CD14-positive monocyte (primary cell): ENCODE results near the gene SUSD2. TPM values are rescaled to one million over a fixed set of nuclear protein-coding genes. Genes with fewer than 3 reads are reported as not detected.

Experiments used
- DNase-seq, 3 donors: peaks; one replicate each; pipeline ENCODE4 v3.0.0-alpha.2; 2011 to 2022
- H2AFZ ChIP-seq: 2 replicates; pipeline ENCODE4 v1.6.0; 2012; ENCODE audit warnings: mild to moderate bottlenecking, low read depth, low read length, inconsistent platforms; ENCODE audit not compliant: insufficient read depth, poor library complexity, severe bottlenecking
- H3K27ac ChIP-seq, 2 donors: 1 replicate in 1 of 2; 2 replicates in 1 of 2; pipeline ENCODE4 v1.5.1; 2012 to 2013; ENCODE audit warnings: low read length in 2 of 2, control low read depth in 1 of 2, inconsistent platforms in 1 of 2, low read depth in 1 of 2, mild to moderate bottlenecking in 1 of 2
- H3K27me3 ChIP-seq, 2 donors: one replicate each; pipeline versions ENCODE4 v1.6.0 to v1.6.1; 2011 to 2013; ENCODE audit warnings: low read length in 2 of 2; ENCODE audit not compliant: control insufficient read depth in 2 of 2, insufficient read depth in 2 of 2
- H3K36me3 ChIP-seq, 2 donors: replicated peaks in 1 of 2; 1 replicate in 1 of 2; 2 replicates in 1 of 2; pipeline versions ENCODE4 v1.5.1 to v1.6.1; 2012 to 2013; ENCODE audit warnings: low read length in 2 of 2, control low read depth in 1 of 2, inconsistent platforms in 1 of 2, mild to moderate bottlenecking in 1 of 2; ENCODE audit not compliant: insufficient read depth in 2 of 2, control insufficient read depth in 1 of 2
- H3K4me1 ChIP-seq, 2 donors: 1 replicate in 1 of 2; 2 replicates in 1 of 2; pipeline versions ENCODE4 v1.5.1 to v1.6.1; 2012 to 2013; ENCODE audit warnings: low read length in 2 of 2, control low read depth in 1 of 2, inconsistent platforms in 1 of 2, mild to moderate bottlenecking in 1 of 2, moderate library complexity in 1 of 2; ENCODE audit not compliant: insufficient read depth in 2 of 2, control insufficient read depth in 1 of 2
- H3K4me2 ChIP-seq: replicated peaks from 2 replicates; pipeline ENCODE3; 2012; ENCODE audit warnings: low read length, moderate library complexity, mild to moderate bottlenecking; ENCODE audit not compliant: poor library complexity, severe bottlenecking; ENCODE audit errors: extremely low read depth
- H3K4me3 ChIP-seq, 3 experiments: fragments of 200-600 bp in 1 of 3; sonication (generic) in 1 of 3; replicated peaks in 1 of 3; 1 replicate in 2 of 3; 2 replicates in 1 of 3; pipeline ENCODE4 v1.5.1; 2011 to 2013; ENCODE audit warnings: low read length in 3 of 3, mild to moderate bottlenecking in 3 of 3, control low read depth in 2 of 3, low read depth in 2 of 3, inconsistent platforms in 1 of 3, moderate library complexity in 1 of 3
- H3K79me2 ChIP-seq: 2 replicates; pipeline ENCODE4 v1.6.0; 2012; ENCODE audit warnings: mild to moderate bottlenecking, control low read depth, inconsistent platforms, low read length, moderate library complexity; ENCODE audit not compliant: insufficient read depth
- H3K9ac ChIP-seq: 2 replicates; pipeline ENCODE4 v1.6.0; 2017; ENCODE audit warnings: low read length, mild to moderate bottlenecking; ENCODE audit not compliant: insufficient read depth, poor library complexity, severe bottlenecking
- H3K9me3 ChIP-seq, 2 donors: replicated peaks in 1 of 2; 1 replicate in 1 of 2; 2 replicates in 1 of 2; pipeline versions ENCODE4 v1.5.1 to v1.6.1; 2012 to 2013; ENCODE audit warnings: low read length in 2 of 2, control low read depth in 1 of 2; ENCODE audit not compliant: control insufficient read depth in 1 of 2, insufficient read depth in 1 of 2
- H4K20me1 ChIP-seq: 2 replicates; pipeline ENCODE4 v1.6.0; 2012; ENCODE audit warnings: mild to moderate bottlenecking, low read length, control low read depth, moderate library complexity; ENCODE audit not compliant: insufficient read depth
- H3K27ac Mint-ChIP-seq, 7 donors: one replicate each; pipeline ENCODE4 v1.8.0; 2020; ENCODE audit warnings: mild to moderate bottlenecking in 7 of 7, mixed read lengths in 7 of 7, moderate library complexity in 6 of 7, inconsistent platforms in 2 of 7
- H3K27me3 Mint-ChIP-seq, 3 donors: one replicate each; pipeline ENCODE4 v1.8.0; 2021 to 2022; ENCODE audit warnings: low read depth in 3 of 3, mild to moderate bottlenecking in 3 of 3, mixed read lengths in 3 of 3, moderate library complexity in 3 of 3, inconsistent platforms in 1 of 3
- H3K36me3 Mint-ChIP-seq, 2 donors: one replicate each; pipeline ENCODE4 v1.8.0; 2020; ENCODE audit warnings: mixed read lengths in 2 of 2, inconsistent platforms in 1 of 2, mild to moderate bottlenecking in 1 of 2
- H3K4me1 Mint-ChIP-seq: one replicate; pipeline ENCODE4 v1.8.0; 2020; ENCODE audit warnings: mild to moderate bottlenecking, mixed read lengths
- H3K4me3 Mint-ChIP-seq, 2 donors: one replicate each; pipeline ENCODE4 v1.8.0; 2020; ENCODE audit warnings: mild to moderate bottlenecking in 2 of 2, mixed read lengths in 2 of 2, moderate library complexity in 1 of 2
- H3K9me3 Mint-ChIP-seq, 7 donors: one replicate each; pipeline ENCODE4 v1.8.0; 2020 to 2022; ENCODE audit warnings: mixed read lengths in 7 of 7, mild to moderate bottlenecking in 6 of 7, moderate library complexity in 6 of 7, inconsistent platforms in 2 of 7
- CTCF ChIP-seq: fragments of 200-600 bp; IDR thresholded peaks from one replicate; pipeline ENCODE4 v1.8.0; 2022; ENCODE audit warnings: antibody characterized with exemption, mild to moderate bottlenecking
- WGBS: methylation state at CpG from one replicate; pipeline ENCODE4 v1.1.5; 2013; ENCODE audit warnings: missing lambda C conversion rate; ENCODE audit not compliant: insufficient coverage; 5-methylcytosine and 5-hydroxymethylcytosine counted together
- intact Hi-C, 2 donors: fragments of 100-400 bp; cut with micrococcal nuclease; formaldehyde crosslinking; loops; one replicate each; pipeline versions ENCODE4 v1.15.0 to v1.15.1; 2023
- polyA plus RNA-seq, 3 donors: library from polyadenylated mRNA; depleted of rRNA in 1 of 3; unstranded in 2 of 3; stranded (reverse) in 1 of 3; fragments of 300-500 nt in 2 of 3; fragments of >200 nt in 1 of 3; fragmentation: Illumina TruSeq in 2 of 3; gene quantifications; 1 replicate in 2 of 3; 2 replicates in 1 of 3; pipeline ENCODE4 v1.2.3, GENCODE V29; 2012 to 2021

The SUSD2 gene
- polyA plus RNA-seq, 3 donors = 0.56 TPM; not detected in 2

DNA sequence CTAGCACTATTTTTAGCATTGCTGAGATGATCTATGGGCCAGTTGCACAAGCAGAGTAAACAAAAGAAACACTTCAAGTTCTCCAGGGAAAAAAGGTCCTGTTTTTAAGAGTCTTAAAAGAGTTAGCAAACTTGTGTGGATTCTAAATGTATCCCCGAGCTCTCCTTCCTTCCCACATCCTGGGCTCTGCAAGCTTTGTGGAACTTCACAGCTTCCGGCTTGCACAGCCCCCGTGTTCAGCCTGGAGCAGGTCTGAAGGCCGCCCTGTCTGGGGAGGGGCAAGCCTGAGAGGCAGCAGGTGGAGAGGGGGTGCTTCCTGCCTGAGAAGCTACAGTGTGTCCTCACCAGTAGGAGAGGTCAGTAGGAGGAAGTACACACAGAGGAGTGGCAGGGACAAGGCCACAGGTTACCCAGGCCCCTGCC, 35.1 kb upstream of the SUSD2 start:
- WGBS = 0% methylated on average over 2 of the region's 4 CpGs
- peaks cover 0 to 3% (median 1%) of the 10 kb centered on the region in 3 donors for H3K27me3 Mint-ChIP-seq
- Histone ChIP-seq H3K9me3 (no peaks in the 10 kb centered on the region), H3K4me3 (peak overlapping the region in 1 of 3 experiments; percentile 65), H3K27ac (peak overlapping the region; percentile 84 to 90), H4K20me1 (no peaks in the 10 kb centered on the region), H3K36me3 (peaks cover 0 to 11% of the 10 kb centered on the region in 2 donors), H3K4me2 (peak overlapping the region; percentile 66), H2AFZ (peak overlapping the region; percentile 48), H3K9ac (peak overlapping the region; percentile 39), H3K4me1 (peaks cover 66 to 72% of the 10 kb centered on the region in 2 donors), H3K27me3 (no peaks in the 10 kb centered on the region), H3K79me2 (peaks cover 11% of the 10 kb centered on the region)
- no peak for TF ChIP-seq CTCF
- peaks cover 65% of the 10 kb centered on the region for H3K4me1 Mint-ChIP-seq
- peak; percentile 34 to 70 (median 55) for DNase-seq
- peak overlapping the region; percentile 88 to 96 (median 94) for H3K27ac Mint-ChIP-seq
- no peaks in the 10 kb centered on the region for H3K9me3 Mint-ChIP-seq
- intact Hi-C loops = no loop called here
- H3K4me3 Mint-ChIP-seq = peak overlapping the region; percentile 58 to 81
- peaks cover 19 to 32% of the 10 kb centered on the region in 2 donors for H3K36me3 Mint-ChIP-seq

- Mint-ChIP-seq H3K9me3 (no peaks in the 10 kb centered on the region), H3K27ac (peak overlapping the region; percentile 42 to 88 (median 63)), H3K36me3 (peaks cover 24 to 30% of the 10 kb centered on the region in 2 donors), H3K4me3 (no peak overlapping the region), H3K27me3 (peaks cover 0 to 3% (median 1%) of the 10 kb centered on the region in 3 donors), H3K4me1 (peaks cover 59% of the 10 kb centered on the region)
- Histone ChIP-seq H3K4me1 (peaks cover 60 to 66% of the 10 kb centered on the region in 2 donors), H3K27ac (peak overlapping the region; percentile 84 to 90), H4K20me1 (no peaks in the 10 kb centered on the region), H3K27me3 (no peaks in the 10 kb centered on the region), H3K9me3 (no peaks in the 10 kb centered on the region), H3K9ac (peak overlapping the region; percentile 39), H3K4me3 (peak overlapping the region in 1 of 3 experiments; percentile 65), H3K4me2 (peak overlapping the region; percentile 66), H3K79me2 (peaks cover 10% of the 10 kb centered on the region), H2AFZ (no peak overlapping the region), H3K36me3 (peaks cover 0 to 14% of the 10 kb centered on the region in 2 donors)
- no peak for TF ChIP-seq CTCF
- DNase-seq = no peak
- intact Hi-C loops = no loop called here
- WGBS = 81% methylated on average over 3 of the region's 4 CpGs
Observed at GRCh38 chr22:24146791-24147353, 34.4 kb upstream of the SUSD2 start.
